ENCODE measurements around the gene PCSK6.

Gene PCSK6

GRCh38 chr15:101310508-101310907 is 179.0 kb downstream of the PCSK6 start:
- no peaks in the 10 kb centered on the region for H3K36me3 ChIP-seq
- H3K4me3 ChIP-seq: no peak overlapping the region
- TF ChIP-seq CTCF (IDR thresholded peaks at IDR 0.05): no peak
- H3K27ac ChIP-seq: no peak overlapping the region
- peaks cover 0 to 23% of the 10 kb centered on the region in 2 donors for H3K27me3 ChIP-seq
- DNase-seq: no peak
- intact Hi-C loops (cut with DNase I; ENCODE audit: low total_unique reads): no loop called here
- H3K4me1 ChIP-seq: no peaks in the 10 kb centered on the region
- H3K9me3 ChIP-seq: no peaks in the 10 kb centered on the region

- intact Hi-C loops (cut with DNase I; ENCODE audit: low total_unique reads): no loop called here
- Histone ChIP-seq H3K9me3 (no peaks in the 10 kb centered on the region), H3K4me3 (no peak overlapping the region), H3K4me1 (no peaks in the 10 kb centered on the region), H3K27me3 (peaks cover 0 to 23% of the 10 kb centered on the region in 2 donors), H3K36me3 (no peaks in the 10 kb centered on the region), H3K27ac (no peak overlapping the region)
- TF ChIP-seq CTCF (IDR thresholded peaks at IDR 0.05): no peak
- no peak for DNase-seq
These were observed 179.4 kb downstream of the PCSK6 start for GRCh38 chr15:101310161-101310480.

GRCh38 chr15:101309436-101310160 is 179.9 kb downstream of the PCSK6 start:
- no peaks in the 10 kb centered on the region for H3K4me1 ChIP-seq
- no peak overlapping the region for H3K27ac ChIP-seq
- H3K27me3 ChIP-seq: peaks cover 0 to 23% of the 10 kb centered on the region in 2 donors
- no peaks in the 10 kb centered on the region for H3K9me3 ChIP-seq
- no peak for TF ChIP-seq CTCF (IDR thresholded peaks at IDR 0.05)
- intact Hi-C loops (cut with DNase I; ENCODE audit: low total_unique reads): no loop called here
- DNase-seq: no peak
- no peak overlapping the region for H3K4me3 ChIP-seq
- H3K36me3 ChIP-seq: no peaks in the 10 kb centered on the region

- intact Hi-C loops (cut with DNase I; ENCODE audit: low total_unique reads): no loop called here
- Histone ChIP-seq H3K27ac (no peak overlapping the region), H3K4me1 (no peaks in the 10 kb centered on the region), H3K9me3 (no peaks in the 10 kb centered on the region), H3K36me3 (no peaks in the 10 kb centered on the region), H3K4me3 (no peak overlapping the region), H3K27me3 (peaks cover 0 to 23% of the 10 kb centered on the region in 2 donors)
- no peak for TF ChIP-seq CTCF (IDR thresholded peaks at IDR 0.05)
- DNase-seq: no peak
These were observed 180.7 kb downstream of the PCSK6 start for GRCh38 chr15:101308604-101309435.

GRCh38 chr15:101307897-101308603 is 181.5 kb downstream of the PCSK6 start:
- no peaks in the 10 kb centered on the region for H3K4me1 ChIP-seq
- H3K27me3 ChIP-seq: peaks cover 0 to 23% of the 10 kb centered on the region in 2 donors
- no peak for TF ChIP-seq CTCF (IDR thresholded peaks at IDR 0.05)
- no peaks in the 10 kb centered on the region for H3K9me3 ChIP-seq
- H3K27ac ChIP-seq: no peak overlapping the region
- no peak overlapping the region for H3K4me3 ChIP-seq
- intact Hi-C loops (cut with DNase I; ENCODE audit: low total_unique reads): no loop called here
- no peaks in the 10 kb centered on the region for H3K36me3 ChIP-seq
- no peak for DNase-seq
